WI38 (cell line): Measurements from ENCODE around the gene CBR1.

Source experiments
- H3K4me3 ChIP-seq: 2 replicates; pipeline ENCODE4 v1.5.1; 2011; ENCODE audit warnings: low read depth, mild to moderate bottlenecking, control low read depth, low read length
- CTCF ChIP-seq: IDR thresholded peaks from 2 replicates; pipeline ENCODE4 v1.5.1; 2012; ENCODE audit warnings: low read depth, mild to moderate bottlenecking, control low read depth, low read length

CBR1 gene

GRCh38 chr21:36079671-36080070 is 9.8 kb downstream of the CBR1 start:
- TF ChIP-seq CTCF: no peak
- H3K4me3 ChIP-seq: no peak overlapping the region

GRCh38 chr21:36080386-36080785 is 10.6 kb downstream of the CBR1 start:
- TF ChIP-seq CTCF: no peak
- H3K4me3 ChIP-seq: no peak overlapping the region

DNA sequence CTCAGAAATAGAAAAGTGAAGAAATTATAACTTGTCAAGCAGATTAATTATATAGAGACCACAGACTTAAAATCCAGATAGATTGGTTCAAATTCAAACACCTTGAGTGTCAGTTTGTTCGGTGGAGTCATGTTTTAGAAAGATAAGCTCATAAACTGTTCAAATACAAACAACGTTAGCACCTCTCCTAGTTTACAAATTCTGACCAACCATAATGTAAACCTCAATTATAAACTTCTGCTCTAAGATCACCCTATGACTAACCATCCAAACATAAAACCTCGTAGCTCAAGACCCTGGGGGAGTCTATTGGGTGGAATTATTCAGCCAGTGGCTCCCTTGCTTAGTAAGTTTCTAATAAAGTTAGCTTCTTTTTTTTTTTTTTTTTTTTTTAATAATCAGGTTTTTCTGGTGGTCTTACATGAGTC is 12.4 kb downstream of the CBR1 start:
- no peak for TF ChIP-seq CTCF
- no peak overlapping the region for H3K4me3 ChIP-seq

- H3K4me3 ChIP-seq: no peak overlapping the region
- no peak for TF ChIP-seq CTCF
Observed at GRCh38 chr21:36087362-36088138, 17.7 kb downstream of the CBR1 start.

DNA sequence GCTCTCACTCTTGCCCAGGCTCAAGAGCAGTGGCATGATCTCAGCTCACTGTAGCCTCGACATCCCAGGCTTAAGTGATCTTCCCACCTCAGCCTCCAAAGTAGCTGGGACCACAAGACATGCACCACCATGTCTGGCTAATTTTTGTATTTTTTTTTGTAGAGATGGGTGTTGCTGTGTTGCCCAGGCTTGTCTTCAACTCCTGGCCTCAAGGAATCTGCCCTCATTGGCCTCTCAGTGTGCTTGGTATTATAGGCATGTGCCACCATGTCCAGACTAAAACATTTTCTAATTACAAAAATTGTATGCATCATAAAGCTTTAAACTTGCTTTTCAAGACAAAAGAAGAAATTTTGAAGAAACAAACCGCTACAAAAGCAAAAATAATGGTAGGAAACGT is 20.1 kb downstream of the CBR1 start:
- no peak for TF ChIP-seq CTCF
- no peak overlapping the region for H3K4me3 ChIP-seq

DNA sequence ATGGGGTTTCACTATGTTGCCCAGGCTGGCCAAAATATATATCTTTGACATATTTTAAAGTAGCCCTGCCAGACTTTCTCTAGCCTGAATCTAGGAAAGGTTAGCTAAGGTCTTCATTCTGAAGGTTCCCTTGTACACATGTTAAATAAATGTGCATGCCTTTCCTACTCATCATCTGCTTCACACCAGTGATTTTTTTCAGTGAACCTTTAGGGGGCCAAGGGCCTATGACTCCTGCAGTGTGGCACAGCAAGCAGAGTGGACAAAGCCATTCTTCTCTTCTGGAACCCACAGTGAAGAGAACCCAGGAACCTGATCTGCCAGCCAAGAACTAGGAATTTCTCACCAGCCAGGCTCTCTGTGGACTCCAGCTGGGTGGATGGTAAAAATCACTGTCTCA is 22.9 kb downstream of the CBR1 start:
- no peak for TF ChIP-seq CTCF

GRCh38 chr21:36093512-36093911 is 23.7 kb downstream of the CBR1 start:
- no peak for TF ChIP-seq CTCF
- no peak overlapping the region for H3K4me3 ChIP-seq

More for the DNA sequence above, 22.9 kb downstream of the CBR1 start:
- H3K4me3 ChIP-seq: no peak overlapping the region
